ENCODE measurements around the gene DMC1.
"Not testable (repeated sequence)": the region's sequence is repeated elsewhere in the genome, so short reads cannot be mapped to it uniquely, and the experiment has no call there.

Gene DMC1

GRCh38 chr22:38501797-38502672, 67.9 kb downstream of the DMC1 start:
- no peak for DNase-seq (ENCODE audit: low read depth)

- no peak for DNase-seq (ENCODE audit: low read depth)
Measured at GRCh38 chr22:38497869-38498268, 72.1 kb downstream of the DMC1 start.

- DNase-seq (ENCODE audit: low read depth), result no peak
Measured at GRCh38 chr22:38494939-38495338, 75.0 kb downstream of the DMC1 start.

GRCh38 chr22:38494498-38494897, 75.5 kb downstream of the DMC1 start:
- no peak for DNase-seq (ENCODE audit: low read depth)

GRCh38 chr22:38491707-38492348, 78.2 kb downstream of the DMC1 start:
- DNase-seq (ENCODE audit: low read depth), result no peak

GRCh38 chr22:38490915-38491314, 79.1 kb downstream of the DMC1 start:
- DNase-seq (ENCODE audit: low read depth), result no peak

- no peak for DNase-seq (ENCODE audit: low read depth)
Measured at GRCh38 chr22:38490475-38490874, 79.5 kb downstream of the DMC1 start.

GRCh38 chr22:38489561-38490145, 80.3 kb downstream of the DMC1 start:
- DNase-seq (ENCODE audit: low read depth), result no peak

GRCh38 chr22:38489142-38489541, 80.8 kb downstream of the DMC1 start:
- no peak for DNase-seq (ENCODE audit: low read depth)

GRCh38 chr22:38487946-38488345, 82.0 kb downstream of the DMC1 start:
- DNase-seq (ENCODE audit: low read depth), result no peak

GRCh38 chr22:38485783-38486182, 84.2 kb downstream of the DMC1 start:
- no peak for DNase-seq (ENCODE audit: low read depth)

GRCh38 chr22:38484244-38484643, 85.7 kb downstream of the DMC1 start:
- no peak for DNase-seq (ENCODE audit: low read depth)

- no peak for DNase-seq (ENCODE audit: low read depth)
Measured at GRCh38 chr22:38482662-38483308, 87.2 kb downstream of the DMC1 start.

GRCh38 chr22:38481871-38482332, 88.1 kb downstream of the DMC1 start:
- no peak for DNase-seq (ENCODE audit: low read depth)

GRCh38 chr22:38481162-38481870, 88.7 kb downstream of the DMC1 start:
- DNase-seq (ENCODE audit: low read depth), result no peak

GRCh38 chr22:38479096-38479837, 90.7 kb downstream of the DMC1 start:
- no peak for DNase-seq (ENCODE audit: low read depth)

- no peak for DNase-seq (ENCODE audit: low read depth)
Measured at GRCh38 chr22:38477585-38477984, 92.4 kb downstream of the DMC1 start.

GRCh38 chr22:38474003-38474607, 95.9 kb downstream of the DMC1 start:
- DNase-seq (ENCODE audit: low read depth), result no peak

GRCh38 chr22:38471237-38471636, 98.7 kb downstream of the DMC1 start:
- DNase-seq (ENCODE audit: low read depth), result no peak

GRCh38 chr22:38470179-38470578, 99.8 kb downstream of the DMC1 start:
- DNase-seq (ENCODE audit: low read depth), result not testable (repeated sequence)

GRCh38 chr22:38469306-38469781, 100.6 kb downstream of the DMC1 start:
- DNase-seq (ENCODE audit: low read depth), result no peak
